GM12878 (cell line): Measurements from ENCODE around the gene PLA2G3. TPM values are rescaled to one million over a fixed set of nuclear protein-coding genes. Genes with fewer than 3 reads are reported as not detected.

Experiments
- ATAC-seq: fragments of 200-7000 bp; cut with Tn5 transposase; 3 replicates; pipeline ENCODE4 v1.9.1; 2020; ENCODE audit warnings: mild to moderate bottlenecking, moderate library complexity
- BruUV-seq: library from RNA; stranded (reverse); fragments of 400-500 nt; replicated peaks from 2 replicates; lab custom pipeline; 2021; lab: Mats Ljungman, UMichigan
- CTCF ChIA-PET: fragments of 300-600 bp; sonication (Branson Sonifier 250); formaldehyde crosslinking; extraction: SDS; loops from one replicate; lab custom pipeline; 2021; ENCODE audit warnings: inconsistent platforms; lab: Yijun Ruan, JAX
- POLR2A ChIA-PET: fragments of 350-600 bp; formaldehyde crosslinking; extraction: SDS; loops from one replicate; lab custom pipeline; 2021; ENCODE audit warnings: inconsistent platforms; lab: Charles Lee
- RAD21 ChIA-PET: fragments of 300-600 bp; sonication (Branson Sonifier 250); formaldehyde crosslinking; loops from one replicate; lab custom pipeline; 2023; ENCODE audit warnings: antibody characterized with exemption; ENCODE audit not compliant: unreplicated experiment; lab: Charles Lee
- SMC1A ChIA-PET: fragments of 300-600 bp; sonication (Branson Sonifier 250); formaldehyde crosslinking; loops from one replicate; lab custom pipeline; 2023; ENCODE audit not compliant: unreplicated experiment, uncharacterized antibody; lab: Charles Lee
- DNase-seq: peaks from one replicate; pipeline ENCODE4 v3.0.0-alpha.2; 2011; ENCODE audit warnings: low read depth, low spot score
- FAIRE-seq: peaks from 3 replicates; lab custom pipeline; 2011; peaks lifted over from hg19 to GRCh38; lab: Jason Lieb, UNC
- H2AFZ ChIP-seq: 2 replicates; pipeline ENCODE4 v1.6.0; 2011; ENCODE audit warnings: low read depth, low read length, control low read depth; ENCODE audit not compliant: control insufficient read depth
- H3K27ac ChIP-seq: 2 replicates; pipeline ENCODE4 v1.5.1; 2011; ENCODE audit warnings: control low read depth; ENCODE audit not compliant: control insufficient read depth, insufficient read depth
- H3K27me3 ChIP-seq, 2 experiments: replicated peaks in 1 of 2; 2 replicates each; pipeline versions ENCODE4 v1.6.0 to v1.6.1; 2011; ENCODE audit warnings: low read length in 1 of 2; ENCODE audit not compliant: control insufficient read depth in 2 of 2, insufficient read depth in 2 of 2
- H3K36me3 ChIP-seq, 2 experiments: 2 replicates each; pipeline ENCODE4 v1.5.1; 2011; ENCODE audit warnings: low read length in 1 of 2; ENCODE audit not compliant: control insufficient read depth in 2 of 2, insufficient read depth in 2 of 2
- H3K4me1 ChIP-seq: 2 replicates; pipeline ENCODE4 v1.6.1; 2011; ENCODE audit warnings: mild to moderate bottlenecking, low read length, moderate library complexity, mixed read lengths; ENCODE audit not compliant: control insufficient read depth, insufficient read depth
- H3K4me2 ChIP-seq: 2 replicates; pipeline ENCODE4 v1.6.0; 2011; ENCODE audit warnings: control low read depth; ENCODE audit not compliant: control insufficient read depth, insufficient read depth
- H3K4me3 ChIP-seq: fragments of 200-600 bp; sonication (generic); 2 replicates; pipeline ENCODE4 v1.5.1; 2016
- H3K79me2 ChIP-seq: 2 replicates; pipeline ENCODE4 v1.6.0; 2011; ENCODE audit warnings: low read length; ENCODE audit not compliant: control insufficient read depth, insufficient read depth
- H3K9ac ChIP-seq: 2 replicates; pipeline ENCODE4 v1.8.0; 2011; ENCODE audit warnings: low read length, control low read depth, mixed read lengths; ENCODE audit not compliant: control insufficient read depth, insufficient read depth
- H3K9me3 ChIP-seq: replicated peaks from 3 replicates; pipeline ENCODE4 v1.5.1; 2011; ENCODE audit warnings: mild to moderate bottlenecking, low read length; ENCODE audit not compliant: control insufficient read depth, insufficient read depth
- H4K20me1 ChIP-seq: 2 replicates; pipeline ENCODE4 v1.6.0; 2011; ENCODE audit not compliant: control insufficient read depth, insufficient read depth
- ATF7 ChIP-seq: fragments of 450-650 bp; IDR thresholded peaks from 2 replicates; pipeline ENCODE4 v1.6.1; 2016; ENCODE audit warnings: low read depth, mild to moderate bottlenecking
- EZH2 ChIP-seq: IDR thresholded peaks from 2 replicates; pipeline ENCODE4 v1.6.1; 2012; ENCODE audit warnings: low read depth, mild to moderate bottlenecking, control low read depth, inconsistent platforms, low read length, borderline replicate concordance; ENCODE audit not compliant: control insufficient read depth
- IKZF1 ChIP-seq: fragments of 450-650 bp; conservative IDR thresholded peaks from 2 replicates; pipeline ENCODE4 v1.6.1; 2017; ENCODE audit warnings: antibody characterized with exemption, mild to moderate bottlenecking
- JUNB ChIP-seq: IDR thresholded peaks from 2 replicates; pipeline ENCODE4 v1.6.1; 2016; ENCODE audit warnings: antibody characterized with exemption, mild to moderate bottlenecking
- JUND ChIP-seq: IDR thresholded peaks from 2 replicates; pipeline ENCODE4 v1.6.1; 2012; ENCODE audit warnings: low read depth, mild to moderate bottlenecking, low read length, improper control_type of control experiment, moderate library complexity
- KDM1A ChIP-seq: fragments of 200-600 bp; sonication (generic); IDR thresholded peaks from 2 replicates; pipeline ENCODE4 v1.6.1; 2016; ENCODE audit warnings: borderline replicate concordance
- LARP7 ChIP-seq: fragments of 450-650 bp; IDR thresholded peaks from 2 replicates; pipeline ENCODE4 v1.6.1; 2017; ENCODE audit warnings: mild to moderate bottlenecking
- MEF2B ChIP-seq: fragments of 450-650 bp; IDR thresholded peaks from 2 replicates; pipeline ENCODE4 v1.6.1; 2018; ENCODE audit warnings: mild to moderate bottlenecking, moderate library complexity; ENCODE audit not compliant: partially characterized antibody, poor library complexity, severe bottlenecking
- PAX5 ChIP-seq: IDR thresholded peaks from 2 replicates; pipeline ENCODE4 v1.6.1; 2011; ENCODE audit warnings: low read depth, low read length, borderline replicate concordance
- SUZ12 ChIP-seq: fragments of 200-600 bp; sonication (generic); IDR thresholded peaks from one replicate; pipeline ENCODE4 v1.6.1; 2018; ENCODE audit warnings: antibody characterized with exemption, mild to moderate bottlenecking; ENCODE audit not compliant: unreplicated experiment
- ZNF622 ChIP-seq: fragments of 450-650 bp; IDR thresholded peaks from 2 replicates; pipeline ENCODE4 v1.6.1; 2017; ENCODE audit warnings: mild to moderate bottlenecking, inconsistent platforms
- WGBS: methylation state at CpG from one replicate; pipeline ENCODE4 v1.1.6; 2016; ENCODE audit warnings: low lambda C conversion rate; ENCODE audit not compliant: insufficient replicate concordance, insufficient coverage; ENCODE audit errors: missing lambda C conversion rate; 5-methylcytosine and 5-hydroxymethylcytosine counted together
- in situ Hi-C: fragments of 300-500 bp; cut with MboI; formaldehyde crosslinking; loops from 9 replicates; pipeline ENCODE4 v1.14.3; 2018; ENCODE audit warnings: mixed read lengths
- intact Hi-C: fragments of 100-400 bp; cut with micrococcal nuclease; formaldehyde crosslinking; loops from one replicate; pipeline ENCODE4 v1.14.2; 2022; ENCODE audit not compliant: unreplicated experiment
- polyA plus RNA-seq, 11 experiments: library from polyadenylated mRNA; depleted of rRNA in 4 of 11; unstranded in 6 of 11; stranded (reverse) in 5 of 11; fragments of >200 nt; fragmentation: Nextera tagmentation in 4 of 11; fragmentation: Illumina TruSeq in 1 of 11; extraction: Ambion mirVana in 4 of 11; extraction: Trizol in 1 of 11; gene quantifications; 1 replicate in 1 of 11; 2 replicates in 10 of 11; pipeline versions ENCODE4 v1.2.1 to v1.2.3, GENCODE V29; 2011 to 2016; ENCODE audit warnings: inconsistent platforms in 2 of 11, missing spikeins in 2 of 11, low read depth in 1 of 11
- total RNA-seq, 4 experiments: library from RNA; depleted of rRNA in 3 of 4; stranded (reverse); fragments of >200 nt in 3 of 4; fragmentation: Illumina TruSeq in 1 of 4; extraction: Trizol in 1 of 4; gene quantifications; 2 replicates each; pipeline versions ENCODE4 v1.2.1 to v1.2.3, GENCODE V29; 2013 to 2021
- TF ChIP-seq, protein P1 (sequence below): IDR thresholded peaks from 2 replicates; pipeline ENCODE4 v1.6.1; 2012; ENCODE audit warnings: low read depth, low read length, improper control_type of control experiment
- TF ChIP-seq, protein P2 (sequence below): fragments of 450-650 bp; formaldehyde crosslinking; IDR thresholded peaks from 2 replicates; pipeline ENCODE4 v1.4.0; 2020; ENCODE audit warnings: mild to moderate bottlenecking, moderate library complexity
- TF ChIP-seq, protein P3 (sequence below), 3 experiments: IDR thresholded peaks in 2 of 3; conservative IDR thresholded peaks in 1 of 3; 2 replicates each; pipeline ENCODE4 v1.5.1; 2011; ENCODE audit warnings: low read depth in 3 of 3, low read length in 3 of 3, mild to moderate bottlenecking in 3 of 3, control low read depth in 2 of 3, moderate library complexity in 2 of 3, inconsistent platforms in 1 of 3, mixed read lengths in 1 of 3; ENCODE audit not compliant: control insufficient read depth in 2 of 3, insufficient read depth in 1 of 3; ENCODE audit errors: extremely low read depth in 1 of 3

The PLA2G3 gene
- total and polyA plus RNA-seq, 10 of the 15 experiments (the other 5 are each of a cell fraction or from before 2014, with no cell fraction given): 0.04 TPM; not detected in 9

DNA sequence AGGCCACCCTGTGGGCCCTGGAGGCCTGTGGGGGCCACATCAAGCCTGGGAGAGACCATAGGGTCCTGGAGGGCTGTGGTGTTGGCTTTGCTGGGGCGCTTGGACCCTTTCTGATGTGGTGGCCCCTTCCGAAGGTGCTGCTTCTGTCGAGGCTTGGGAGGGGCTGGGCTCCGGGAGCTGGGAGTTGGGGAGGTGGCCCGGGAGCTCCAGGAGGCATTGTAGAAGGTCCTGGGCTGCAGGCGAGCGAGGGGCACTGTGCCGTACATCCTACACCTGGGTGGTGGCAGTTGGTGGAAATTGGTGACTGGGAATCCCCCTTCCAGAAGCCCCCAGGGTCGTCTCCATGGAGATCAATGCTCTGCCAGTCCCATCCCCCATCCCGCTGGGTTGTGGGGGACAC lies 2.6 kb downstream of the PLA2G3 start:
- Histone ChIP-seq H2AFZ (no peak overlapping the region), H3K36me3 (no peaks in the 10 kb centered on the region), H3K79me2 (no peaks in the 10 kb centered on the region), H3K4me2 (no peak overlapping the region), H3K4me3 (no peak overlapping the region), H3K9ac (no peak overlapping the region), H3K27ac (no peak overlapping the region), H3K4me1 (no peaks in the 10 kb centered on the region), H3K9me3 (no peaks in the 10 kb centered on the region), H4K20me1 (no peaks in the 10 kb centered on the region), H3K27me3 (no peaks in the 10 kb centered on the region; a peak in 1 of 4 replicates)
- intact Hi-C loops: no loop called here
- DNase-seq: no peak
- in situ Hi-C loops: no loop called here
- RAD21 ChIA-PET: no interaction called here
- ATAC-seq: no peak
- no peak for FAIRE-seq
- 22% methylated on average over 10 of the region's 10 CpGs for WGBS
- no TSS peak for BruUV-seq
- POLR2A ChIA-PET: no interaction called here
- CTCF ChIA-PET: interaction anchor here (1.4 kb wide), 1 partner anchor 29 kb away, joined by 6 read pairs; no protein-coding TSS in a partner anchor
- SMC1A ChIA-PET: no interaction called here
- TF ChIP-seq, protein P1, sequence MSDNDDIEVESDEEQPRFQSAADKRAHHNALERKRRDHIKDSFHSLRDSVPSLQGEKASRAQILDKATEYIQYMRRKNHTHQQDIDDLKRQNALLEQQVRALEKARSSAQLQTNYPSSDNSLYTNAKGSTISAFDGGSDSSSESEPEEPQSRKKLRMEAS: no peak
- TF ChIP-seq, protein P2, sequence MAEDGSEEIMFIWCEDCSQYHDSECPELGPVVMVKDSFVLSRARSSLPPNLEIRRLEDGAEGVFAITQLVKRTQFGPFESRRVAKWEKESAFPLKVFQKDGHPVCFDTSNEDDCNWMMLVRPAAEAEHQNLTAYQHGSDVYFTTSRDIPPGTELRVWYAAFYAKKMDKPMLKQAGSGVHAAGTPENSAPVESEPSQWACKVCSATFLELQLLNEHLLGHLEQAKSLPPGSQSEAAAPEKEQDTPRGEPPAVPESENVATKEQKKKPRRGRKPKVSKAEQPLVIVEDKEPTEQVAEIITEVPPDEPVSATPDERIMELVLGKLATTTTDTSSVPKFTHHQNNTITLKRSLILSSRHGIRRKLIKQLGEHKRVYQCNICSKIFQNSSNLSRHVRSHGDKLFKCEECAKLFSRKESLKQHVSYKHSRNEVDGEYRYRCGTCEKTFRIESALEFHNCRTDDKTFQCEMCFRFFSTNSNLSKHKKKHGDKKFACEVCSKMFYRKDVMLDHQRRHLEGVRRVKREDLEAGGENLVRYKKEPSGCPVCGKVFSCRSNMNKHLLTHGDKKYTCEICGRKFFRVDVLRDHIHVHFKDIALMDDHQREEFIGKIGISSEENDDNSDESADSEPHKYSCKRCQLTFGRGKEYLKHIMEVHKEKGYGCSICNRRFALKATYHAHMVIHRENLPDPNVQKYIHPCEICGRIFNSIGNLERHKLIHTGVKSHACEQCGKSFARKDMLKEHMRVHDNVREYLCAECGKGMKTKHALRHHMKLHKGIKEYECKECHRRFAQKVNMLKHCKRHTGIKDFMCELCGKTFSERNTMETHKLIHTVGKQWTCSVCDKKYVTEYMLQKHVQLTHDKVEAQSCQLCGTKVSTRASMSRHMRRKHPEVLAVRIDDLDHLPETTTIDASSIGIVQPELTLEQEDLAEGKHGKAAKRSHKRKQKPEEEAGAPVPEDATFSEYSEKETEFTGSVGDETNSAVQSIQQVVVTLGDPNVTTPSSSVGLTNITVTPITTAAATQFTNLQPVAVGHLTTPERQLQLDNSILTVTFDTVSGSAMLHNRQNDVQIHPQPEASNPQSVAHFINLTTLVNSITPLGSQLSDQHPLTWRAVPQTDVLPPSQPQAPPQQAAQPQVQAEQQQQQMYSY (CRISPR knock-in tag): no peak
- TF ChIP-seq JUNB: no peak
- no peak for TF ChIP-seq IKZF1
- TF ChIP-seq ZNF622: no peak
- TF ChIP-seq, protein P3, sequence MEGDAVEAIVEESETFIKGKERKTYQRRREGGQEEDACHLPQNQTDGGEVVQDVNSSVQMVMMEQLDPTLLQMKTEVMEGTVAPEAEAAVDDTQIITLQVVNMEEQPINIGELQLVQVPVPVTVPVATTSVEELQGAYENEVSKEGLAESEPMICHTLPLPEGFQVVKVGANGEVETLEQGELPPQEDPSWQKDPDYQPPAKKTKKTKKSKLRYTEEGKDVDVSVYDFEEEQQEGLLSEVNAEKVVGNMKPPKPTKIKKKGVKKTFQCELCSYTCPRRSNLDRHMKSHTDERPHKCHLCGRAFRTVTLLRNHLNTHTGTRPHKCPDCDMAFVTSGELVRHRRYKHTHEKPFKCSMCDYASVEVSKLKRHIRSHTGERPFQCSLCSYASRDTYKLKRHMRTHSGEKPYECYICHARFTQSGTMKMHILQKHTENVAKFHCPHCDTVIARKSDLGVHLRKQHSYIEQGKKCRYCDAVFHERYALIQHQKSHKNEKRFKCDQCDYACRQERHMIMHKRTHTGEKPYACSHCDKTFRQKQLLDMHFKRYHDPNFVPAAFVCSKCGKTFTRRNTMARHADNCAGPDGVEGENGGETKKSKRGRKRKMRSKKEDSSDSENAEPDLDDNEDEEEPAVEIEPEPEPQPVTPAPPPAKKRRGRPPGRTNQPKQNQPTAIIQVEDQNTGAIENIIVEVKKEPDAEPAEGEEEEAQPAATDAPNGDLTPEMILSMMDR (IDR thresholded peaks at IDR 0.05 in 2 of 3, conservative IDR thresholded peaks at IDR 0.05 in 1 of 3; ENCODE audit: control insufficient read depth in 2 of 3, extremely low read depth in 1 of 3, insufficient read depth in 1 of 3, low read depth in 3 of 3, low read length in 3 of 3): no peak
- no peak for TF ChIP-seq SUZ12
- no peak for TF ChIP-seq MEF2B
- TF ChIP-seq PAX5: no peak
- TF ChIP-seq JUND: no peak
- TF ChIP-seq EZH2: no peak
- no peak for TF ChIP-seq LARP7
- TF ChIP-seq ATF7: no peak
- no peak for TF ChIP-seq KDM1A
